ENCODE data around the gene SEZ6. TPM values are rescaled to one million over a fixed set of nuclear protein-coding genes. Genes with fewer than 3 reads are reported as not detected.

SEZ6 gene
- total and polyA plus RNA-seq, 7 donors: 0.36 to 0.99 (median 0.54) TPM; not detected in 3

GRCh38 chr17:28954886-28955285, 50.9 kb downstream of the SEZ6 start:
- H3K4me3 ChIP-seq: no peak overlapping the region
- H3K36me3 ChIP-seq: no peaks in the 10 kb centered on the region
- 63 to 82% methylated on average over 2 of the region's 2 CpGs for WGBS, 2 donors
- no peaks in the 10 kb centered on the region for H3K9me3 ChIP-seq
- peaks cover 0 to 10% (median 0%) of the 10 kb centered on the region in 4 donors for H3K4me1 ChIP-seq
- no peak for TF ChIP-seq POLR2A (IDR thresholded peaks at IDR 0.05)
- H3K27me3 ChIP-seq: no peaks in the 10 kb centered on the region
- peak; percentile 57 for DNase-seq
- intact Hi-C loops (cut with DNase I): loop anchor here (5.0 kb wide), 1 partner anchor 618 kb away; the partner anchor contains the start of genes IFT20 and TNFAIP1
- H3K27ac ChIP-seq: no peak overlapping the region

GRCh38 chr17:28953444-28954118, 52.3 kb downstream of the SEZ6 start:
- Histone ChIP-seq H3K27ac (peak overlapping the region; percentile 79 to 97 (median 94)), H3K4me3 (no peak overlapping the region), H3K27me3 (no peaks in the 10 kb centered on the region), H3K9me3 (no peaks in the 10 kb centered on the region), H3K4me1 (peaks cover 0 to 14% (median under 1%) of the 10 kb centered on the region in 4 donors), H3K36me3 (no peaks in the 10 kb centered on the region)
- intact Hi-C loops (cut with DNase I): loop anchor here (5.0 kb wide), 1 partner anchor 616 kb away; the partner anchor contains the start of genes IFT20 and TNFAIP1
- no peak for TF ChIP-seq POLR2A (IDR thresholded peaks at IDR 0.05)
- no peak for TF ChIP-seq EP300 (IDR thresholded peaks at IDR 0.05)
- TF ChIP-seq CTCF (IDR thresholded peaks at IDR 0.05): peak in 3 of 4 experiments; percentile 64 to 82 (median 81)
- TF ChIP-seq POLR2AphosphoS5 (IDR thresholded peaks at IDR 0.05): no peak
- peak; percentile 75 for DNase-seq
- 32 to 33% methylated on average over 5 of the region's 5 CpGs for WGBS, 2 donors

- intact Hi-C loops (cut with DNase I): loop anchor here (2.0 to 5.0 kb wide), 3 partner anchors 55 to 615 kb away; partner anchors contain the start of genes FLOT2, IFT20, NEK8 and TNFAIP1
- Histone ChIP-seq H3K27ac (peak overlapping the region; percentile 90 to 97 (median 94)), H3K9me3 (no peaks in the 10 kb centered on the region), H3K36me3 (no peaks in the 10 kb centered on the region), H3K4me1 (peaks cover 0 to 27% (median 14%) of the 10 kb centered on the region in 4 donors), H3K27me3 (no peaks in the 10 kb centered on the region), H3K4me3 (peak overlapping the region; percentile 40 to 96 (median 74))
- WGBS, 2 donors: 4 to 6% methylated on average over 36 of the region's 36 CpGs
- TF ChIP-seq POLR2A (IDR thresholded peaks at IDR 0.05) (peak in 1 of 2 donors; percentile 4), EP300 (IDR thresholded peaks at IDR 0.05) (peak in 1 of 4 donors; percentile 52), CTCF (IDR thresholded peaks at IDR 0.05) (no peak), POLR2AphosphoS5 (IDR thresholded peaks at IDR 0.05) (peak in 2 of 4 donors; percentile 25 to 87)
- peak; percentile 99 for DNase-seq
Measured at GRCh38 chr17:28951991-28952975, 53.5 kb downstream of the SEZ6 start.

- Histone ChIP-seq H3K27ac (peak within 1 kb of the TSS; percentile 94 to 99 (median 98)), H3K36me3 (no peaks in the 10 kb centered on the region), H3K4me3 (peak within 1 kb of the TSS; percentile 92 to 96 (median 95)), H3K27me3 (no peaks in the 10 kb centered on the region), H3K9me3 (no peaks in the 10 kb centered on the region), H3K4me1 (peaks cover 0 to 35% (median 22%) of the 10 kb centered on the region in 4 donors)
- intact Hi-C loops (cut with DNase I): loop anchor here (2.0 to 5.0 kb wide), 3 partner anchors 55 to 614 kb away; partner anchors contain the start of genes FLOT2, IFT20, NEK8 and TNFAIP1
- 0% methylated on average over 51 of the region's 51 CpGs for whole genome bisulfite sequencing, 2 donors
- DNase-seq: peak; percentile 100
- TF ChIP-seq POLR2AphosphoS5 (IDR thresholded peaks at IDR 0.05) (peak; percentile 93 to 97 (median 96)), EP300 (IDR thresholded peaks at IDR 0.05) (no peak), CTCF (IDR thresholded peaks at IDR 0.05) (no peak), POLR2A (IDR thresholded peaks at IDR 0.05) (peak; percentile 63 to 88)
Measured at GRCh38 chr17:28951428-28951990, 54.3 kb downstream of the SEZ6 start, which contains the start of gene PHF12. Gene PHF12, minus strand, starts transcription at chr17:28951518. Its CDS starts 558 bp downstream, at chr17:28950960.
